ENCODE measurements around the gene SNRNP25.

SNRNP25 gene

DNA sequence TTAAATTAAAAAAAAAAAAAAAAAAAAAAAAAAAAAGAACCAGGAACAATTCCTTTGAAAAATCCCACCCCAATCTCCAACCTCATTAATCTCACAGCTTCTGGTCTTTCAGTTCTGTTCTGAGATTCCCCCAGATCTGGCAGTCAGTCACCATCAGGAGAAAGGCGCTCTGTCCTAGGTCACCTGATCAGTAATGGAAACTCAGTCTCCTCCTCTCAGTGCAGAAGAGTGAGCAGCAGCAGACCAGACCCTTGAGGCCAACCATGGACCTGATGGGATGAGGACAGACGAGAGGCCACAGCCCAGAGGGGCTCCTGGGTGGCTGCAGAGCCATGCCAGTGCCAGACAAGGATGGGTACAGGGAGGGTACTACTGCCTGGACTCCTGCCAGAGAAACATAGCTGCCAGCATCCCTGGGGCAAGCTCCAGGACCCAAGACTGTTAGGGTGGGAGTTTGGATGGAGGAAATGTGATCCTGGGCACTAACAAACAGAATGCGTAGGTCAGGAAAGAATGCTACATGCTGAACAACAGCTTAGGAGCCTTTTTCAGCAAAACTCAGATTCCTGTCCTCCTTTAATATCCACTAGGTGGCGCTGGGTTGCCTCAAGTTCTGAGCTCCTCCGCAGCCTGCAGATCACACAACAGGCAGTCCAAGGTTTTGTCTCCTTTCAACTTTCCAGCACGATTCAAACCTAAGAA is 53.1 kb downstream of the SNRNP25 start:
- CTCF ChIA-PET: interaction anchor here (0.6 to 2.1 kb wide), 15 partner anchors 9 to 612 kb away, joined by 3 to 16 read pairs (median 5); partner anchors contain the start of genes POLR3K and SNRNP25
- DNase-seq (ENCODE audit: extremely low spot score): peak; percentile 79
- POLR2A ChIA-PET: interaction anchor here (0.5 to 1.5 kb wide), 5 partner anchors 41 to 128 kb away, joined by 3 read pairs; partner anchors contain the start of genes FAM234A, HBQ1 and POLR3K
- TF ChIP-seq FOXK2 (IDR thresholded peaks at IDR 0.05) (no peak), FOXA1 (IDR thresholded peaks at IDR 0.05) (no peak), PKNOX1 (IDR thresholded peaks at IDR 0.05) (no peak), ZNF384 (IDR thresholded peaks at IDR 0.05) (no peak), HDGF (IDR thresholded peaks at IDR 0.05; ENCODE audit: borderline replicate concordance) (no peak), SUZ12 (IDR thresholded peaks at IDR 0.05) (no peak), TARDBP (IDR thresholded peaks at IDR 0.05) (no peak), FOXM1 (IDR thresholded peaks at IDR 0.05; ENCODE audit: borderline replicate concordance) (no peak), ARNT (IDR thresholded peaks at IDR 0.05) (no peak), NFRKB (IDR thresholded peaks at IDR 0.05) (no peak), CTBP1 (IDR thresholded peaks at IDR 0.05; ENCODE audit: borderline replicate concordance) (no peak), SP1 (IDR thresholded peaks at IDR 0.05) (no peak), L3MBTL2 (conservative IDR thresholded peaks at IDR 0.05) (no peak), BHLHE40 (IDR thresholded peaks at IDR 0.05; ENCODE audit: borderline replicate concordance) (no peak)
